ENCODE measurements around the gene FAM20B.
"Not testable (repeated sequence)": the region's sequence is repeated elsewhere in the genome, so short reads cannot be mapped to it uniquely, and the experiment has no call there.

GRCh38 chr1:179002064-179002463 lies 23.6 kb upstream of the FAM20B start:
- TF ChIP-seq CTCF (IDR thresholded peaks at IDR 0.05; ENCODE audit: control extremely low read depth in 1 of 3, insufficient read depth in 1 of 3, low read depth in 1 of 3, low read length in 3 of 3); POLR2AphosphoS5 (IDR thresholded peaks at IDR 0.05; ENCODE audit: low read depth, low read length); JUN (IDR thresholded peaks at IDR 0.05; ENCODE audit: low read depth, low read length); POLR2A (IDR thresholded peaks at IDR 0.05; ENCODE audit: control extremely low read depth in 1 of 2, low read depth in 2 of 2, low read length in 2 of 2); SP2 (IDR thresholded peaks at IDR 0.05; ENCODE audit: low read length); JUND (IDR thresholded peaks at IDR 0.05; ENCODE audit: low read length); ATF3 (IDR thresholded peaks at IDR 0.05; ENCODE audit: insufficient read depth, low read depth, low read length); TCF12 (IDR thresholded peaks at IDR 0.05; ENCODE audit: low read depth, low read length); RAD21 (IDR thresholded peaks at IDR 0.05 in 1 of 2, conservative IDR thresholded peaks at IDR 0.05 in 1 of 2; ENCODE audit: low read depth in 2 of 2, low read length in 2 of 2); CBX5 (IDR thresholded peaks at IDR 0.05; ENCODE audit: low read depth, low read length); FOSL1 (IDR thresholded peaks at IDR 0.05; ENCODE audit: insufficient read depth, low read depth, low read length); RFX5 (IDR thresholded peaks at IDR 0.05; ENCODE audit: borderline replicate concordance, low read depth, low read length); SIX5 (IDR thresholded peaks at IDR 0.05; ENCODE audit: low read depth, low read length); SIN3A (conservative IDR thresholded peaks at IDR 0.05 in 1 of 2, IDR thresholded peaks at IDR 0.05 in 1 of 2; ENCODE audit: low read depth in 1 of 2, low read length in 2 of 2): not testable (repeated sequence)
